ENCODE results near the gene ASIC5.
"Not testable (repeated sequence)": the region's sequence is repeated elsewhere in the genome, so short reads cannot be mapped to it uniquely, and the experiment has no call there.

The ASIC5 gene, protein sequence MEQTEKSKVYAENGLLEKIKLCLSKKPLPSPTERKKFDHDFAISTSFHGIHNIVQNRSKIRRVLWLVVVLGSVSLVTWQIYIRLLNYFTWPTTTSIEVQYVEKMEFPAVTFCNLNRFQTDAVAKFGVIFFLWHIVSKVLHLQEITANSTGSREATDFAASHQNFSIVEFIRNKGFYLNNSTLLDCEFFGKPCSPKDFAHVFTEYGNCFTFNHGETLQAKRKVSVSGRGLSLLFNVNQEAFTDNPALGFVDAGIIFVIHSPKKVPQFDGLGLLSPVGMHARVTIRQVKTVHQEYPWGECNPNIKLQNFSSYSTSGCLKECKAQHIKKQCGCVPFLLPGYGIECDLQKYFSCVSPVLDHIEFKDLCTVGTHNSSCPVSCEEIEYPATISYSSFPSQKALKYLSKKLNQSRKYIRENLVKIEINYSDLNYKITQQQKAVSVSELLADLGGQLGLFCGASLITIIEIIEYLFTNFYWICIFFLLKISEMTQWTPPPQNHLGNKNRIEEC

GRCh38 chr4:155866177-155866576, at the start of gene ASIC5:
Gene ASIC5, minus strand, starts transcription at chr4:155866277. Its CDS starts 51 bp downstream, at chr4:155866226.
- DNase-seq (ENCODE audit: low read depth in 2 of 2): no peak

- DNase-seq (ENCODE audit: low read depth in 2 of 2): no peak
Measured at GRCh38 chr4:155914782-155915181, 48.7 kb upstream of the ASIC5 start.

DNA sequence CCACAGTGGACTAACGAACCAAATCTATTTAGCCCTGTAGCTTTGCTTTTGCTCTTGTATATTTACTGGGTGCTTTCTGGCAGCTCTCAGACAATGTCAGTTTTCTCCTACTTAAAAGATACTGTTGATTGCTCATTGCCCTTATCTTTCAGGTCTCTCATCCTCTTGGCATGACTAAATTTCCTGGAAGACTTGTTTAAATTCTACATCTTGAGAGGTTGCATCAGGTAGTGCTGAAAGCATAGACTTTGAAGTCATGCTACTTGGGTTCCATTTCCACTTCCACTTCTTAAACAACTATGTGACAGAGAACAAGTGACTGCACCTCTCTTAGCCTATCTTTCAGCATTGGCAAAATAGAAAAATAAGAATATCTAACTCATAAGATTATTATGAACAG, 45.8 kb upstream of the ASIC5 start:
- no peak for DNase-seq (ENCODE audit: low read depth in 2 of 2)

DNA sequence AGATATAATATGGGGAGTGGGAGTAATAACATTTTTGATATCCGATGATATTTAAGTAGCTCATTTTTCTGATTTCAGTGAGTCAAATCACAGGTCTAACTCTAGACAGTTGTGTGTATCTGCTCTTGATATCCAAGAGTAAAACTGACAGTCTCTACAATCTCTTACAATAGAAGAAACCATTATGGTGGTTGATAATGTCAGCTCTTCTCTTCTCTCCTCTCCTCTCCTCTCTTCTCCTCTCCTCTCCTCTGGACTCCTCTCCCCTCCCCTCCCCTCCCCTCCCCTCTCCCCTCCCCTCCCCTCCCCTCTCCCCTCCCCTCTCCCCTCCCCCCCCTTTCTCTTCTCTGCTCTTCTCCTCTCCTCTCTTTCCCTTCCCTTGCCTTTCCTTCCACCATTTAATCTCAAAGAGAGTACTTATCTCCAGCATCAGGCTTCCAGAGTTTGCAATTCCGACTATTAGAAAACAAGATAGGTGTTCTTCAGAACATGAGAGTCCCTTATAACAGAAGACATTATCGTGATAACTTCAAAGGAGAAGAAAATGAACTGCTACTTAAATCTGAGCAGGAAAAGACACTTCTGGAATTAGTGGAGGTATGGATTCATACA, 43.6 kb upstream of the ASIC5 start:
- DNase-seq (ENCODE audit: low read depth in 2 of 2): no peak

GRCh38 chr4:155908187-155909139, 42.4 kb upstream of the ASIC5 start:
- DNase-seq (ENCODE audit: low read depth in 2 of 2): no peak

DNA sequence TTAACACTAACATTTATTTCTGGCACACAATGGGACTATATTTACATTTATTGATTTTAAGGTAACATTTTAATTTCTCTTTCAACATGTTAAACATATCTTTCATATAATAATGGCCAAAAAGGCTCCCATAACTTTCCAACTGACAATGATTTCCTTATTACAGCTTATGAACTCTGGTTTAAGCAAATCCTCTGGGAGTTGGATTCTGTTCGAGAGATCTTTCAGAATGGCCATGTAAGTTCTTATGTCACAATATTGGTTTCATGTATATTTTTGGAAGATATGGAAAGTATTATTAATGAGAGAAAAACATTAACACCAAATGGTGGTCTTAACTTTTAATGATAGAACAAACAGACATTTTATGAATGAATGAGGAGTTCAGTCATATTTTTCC, 41.5 kb upstream of the ASIC5 start:
- DNase-seq (ENCODE audit: low read depth in 2 of 2): no peak

- DNase-seq (ENCODE audit: low read depth in 2 of 2): no peak
Measured at GRCh38 chr4:155906554-155907247, 40.6 kb upstream of the ASIC5 start.

DNA sequence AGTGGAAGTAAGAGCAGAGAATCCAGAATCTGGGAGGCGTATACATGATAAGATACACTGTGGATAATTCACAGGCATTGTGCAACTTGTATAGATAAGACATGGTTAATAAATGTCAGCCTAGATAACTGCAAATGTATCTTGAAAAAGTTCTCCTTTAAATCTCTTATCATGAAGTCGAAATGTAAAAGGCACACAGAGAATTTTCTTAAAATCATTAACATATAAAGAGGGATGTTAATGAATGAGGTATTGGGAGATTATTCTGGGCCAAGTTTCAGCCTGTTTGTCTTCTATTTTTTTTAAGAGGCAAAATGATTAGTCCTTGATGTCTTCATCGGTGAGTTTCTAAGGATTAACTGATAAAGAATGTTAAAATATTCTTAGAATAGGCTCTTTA, 38.3 kb upstream of the ASIC5 start:
- DNase-seq (ENCODE audit: low read depth in 2 of 2): no peak

DNA sequence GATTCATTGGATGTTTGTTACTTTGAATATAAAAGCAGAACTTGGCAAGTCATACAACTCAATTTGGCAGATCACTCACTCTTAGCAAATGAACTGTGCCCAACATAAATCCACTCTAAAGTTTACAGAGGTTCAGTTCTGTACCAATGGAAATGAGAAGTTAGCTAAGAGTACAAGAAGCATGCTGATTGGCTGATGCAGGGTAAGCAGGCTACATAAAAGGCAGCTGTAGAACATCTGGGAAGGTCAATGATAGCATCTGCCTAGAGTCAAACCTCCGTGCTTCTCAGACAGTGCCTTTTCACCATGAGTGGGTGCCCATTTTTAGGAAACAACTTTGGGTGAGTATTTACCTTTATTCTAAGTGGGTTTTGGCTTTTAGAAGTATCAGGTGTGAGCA, 37.4 kb upstream of the ASIC5 start, which contains the start of gene TDO2:
TDO2 (plus strand) TSS at position 244 of the 400 bp plus-strand sequence; CDS start at position 307, 63 bp downstream.
- no peak for DNase-seq (ENCODE audit: low read depth in 2 of 2)

- DNase-seq (ENCODE audit: low read depth in 2 of 2): no peak
Measured at GRCh38 chr4:155901013-155901412, 34.9 kb upstream of the ASIC5 start.

- DNase-seq (ENCODE audit: low read depth in 2 of 2): no peak
Measured at GRCh38 chr4:155900381-155900780, 34.3 kb upstream of the ASIC5 start.

- no peak for DNase-seq (ENCODE audit: low read depth in 2 of 2)
Measured at GRCh38 chr4:155899891-155900290, 33.8 kb upstream of the ASIC5 start.

- DNase-seq (ENCODE audit: low read depth in 2 of 2): not testable (repeated sequence)
Measured at GRCh38 chr4:155898371-155898770, 32.3 kb upstream of the ASIC5 start.

GRCh38 chr4:155891058-155891457, 25.0 kb upstream of the ASIC5 start:
- DNase-seq (ENCODE audit: low read depth in 2 of 2): no peak

GRCh38 chr4:155889946-155890345, 23.9 kb upstream of the ASIC5 start:
- DNase-seq (ENCODE audit: low read depth in 2 of 2): no peak

- DNase-seq (ENCODE audit: low read depth in 2 of 2): no peak
Measured at GRCh38 chr4:155889031-155889793, 23.1 kb upstream of the ASIC5 start.

- no peak for DNase-seq (ENCODE audit: low read depth in 2 of 2)
Measured at GRCh38 chr4:155887847-155888570, 21.9 kb upstream of the ASIC5 start.

- DNase-seq (ENCODE audit: low read depth in 2 of 2): no peak
Measured at GRCh38 chr4:155887045-155887444, 21.0 kb upstream of the ASIC5 start.

GRCh38 chr4:155885666-155886065, 19.6 kb upstream of the ASIC5 start:
- no peak for DNase-seq (ENCODE audit: low read depth in 2 of 2)

DNA sequence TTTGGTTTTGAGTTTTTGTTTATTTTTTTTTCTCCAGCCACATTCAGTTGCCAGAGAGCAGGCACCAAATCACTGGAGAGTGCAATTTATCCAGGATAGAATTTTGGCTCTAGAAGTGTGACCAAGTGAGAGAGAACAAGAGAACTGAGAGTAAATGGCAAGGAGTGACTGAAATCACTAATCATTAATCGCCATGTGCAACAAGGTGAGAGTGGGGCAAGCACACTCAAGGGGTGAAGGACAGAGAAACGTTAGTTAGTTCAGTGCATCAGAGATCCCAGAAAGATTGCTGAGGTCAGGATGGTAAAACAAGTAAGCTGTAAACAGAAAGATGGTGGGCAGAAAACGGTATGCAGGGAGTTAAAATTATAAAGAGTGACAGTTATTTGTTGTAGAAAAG, 17.8 kb upstream of the ASIC5 start:
- no peak for DNase-seq (ENCODE audit: low read depth in 2 of 2)

Measured in stimulated activated CD4-positive, alpha-beta T cell treated with anti-CD3 and anti-CD28 coated beads, Interleukin-1b, Interleukin-23, amount 100 ng/mL, for 1 hour (primary cell).